ENCODE measurements around the gene LRRC1. TPM values are rescaled to one million over a fixed set of nuclear protein-coding genes. Genes with fewer than 3 reads are reported as not detected.

The LRRC1 gene
- total and polyA plus RNA-seq, 10 of the 15 experiments (the other 5 are each of a cell fraction or from before 2014, with no cell fraction given) = 0.35 to 9.3 (median 0.63) TPM

DNA sequence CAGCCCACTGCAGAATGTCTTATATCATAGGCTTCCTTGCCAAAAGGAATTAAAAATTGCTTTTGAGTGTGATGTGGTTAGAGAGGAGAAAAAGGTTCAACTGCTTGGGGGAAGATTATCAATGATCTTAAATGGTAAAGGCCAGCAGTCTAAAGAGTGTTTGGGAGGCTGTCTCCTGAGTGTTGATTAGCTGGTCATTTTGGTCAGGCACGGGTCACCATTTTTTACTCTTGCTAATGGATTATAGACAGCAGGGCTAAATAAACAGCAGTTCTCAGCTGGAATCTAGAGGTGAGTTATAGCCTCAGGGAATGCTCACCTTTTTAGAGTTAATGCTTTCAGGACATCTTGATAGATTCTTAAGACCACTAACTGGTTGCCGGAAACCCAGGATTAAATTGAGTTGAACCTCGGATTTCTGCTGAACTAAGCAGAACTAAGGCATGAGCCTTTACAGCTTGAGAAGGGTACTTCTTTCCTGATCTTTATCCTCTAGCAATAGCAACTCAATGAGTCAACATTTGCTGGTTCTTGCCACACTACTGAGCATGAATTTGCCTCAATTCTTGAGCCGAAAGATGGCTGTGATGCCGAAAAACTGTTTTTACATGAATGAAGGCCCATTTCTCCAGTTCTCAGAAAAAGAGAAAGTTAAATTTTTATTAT, 120.4 kb downstream of the LRRC1 start:
- Histone ChIP-seq H3K4me2 (ENCODE audit: control insufficient read depth, insufficient read depth) (no peak overlapping the region), H3K4me1 (ENCODE audit: control insufficient read depth, insufficient read depth, low read length) (no peaks in the 10 kb centered on the region), H3K4me3 (no peak overlapping the region), H3K36me3 (ENCODE audit: control insufficient read depth in 2 of 2, insufficient read depth in 2 of 2, low read length in 1 of 2) (no peaks in the 10 kb centered on the region), H4K20me1 (ENCODE audit: control insufficient read depth, insufficient read depth) (no peaks in the 10 kb centered on the region), H3K27me3 (replicated peaks in 1 of 2; ENCODE audit: control insufficient read depth in 2 of 2, insufficient read depth in 2 of 2, low read length in 1 of 2) (no peaks in the 10 kb centered on the region), H3K79me2 (ENCODE audit: control insufficient read depth, insufficient read depth, low read length) (no peaks in the 10 kb centered on the region), H3K9me3 (replicated peaks; ENCODE audit: control insufficient read depth, insufficient read depth, low read length) (no peaks in the 10 kb centered on the region), H3K27ac (ENCODE audit: control insufficient read depth, insufficient read depth) (no peak overlapping the region), H2AFZ (ENCODE audit: control insufficient read depth, low read depth, low read length) (no peak overlapping the region), H3K9ac (ENCODE audit: control insufficient read depth, insufficient read depth, low read length) (no peak overlapping the region)
- no peak for TF ChIP-seq SIN3A (IDR thresholded peaks at IDR 0.05; ENCODE audit: low read depth, low read length)
- TF ChIP-seq, protein P1, sequence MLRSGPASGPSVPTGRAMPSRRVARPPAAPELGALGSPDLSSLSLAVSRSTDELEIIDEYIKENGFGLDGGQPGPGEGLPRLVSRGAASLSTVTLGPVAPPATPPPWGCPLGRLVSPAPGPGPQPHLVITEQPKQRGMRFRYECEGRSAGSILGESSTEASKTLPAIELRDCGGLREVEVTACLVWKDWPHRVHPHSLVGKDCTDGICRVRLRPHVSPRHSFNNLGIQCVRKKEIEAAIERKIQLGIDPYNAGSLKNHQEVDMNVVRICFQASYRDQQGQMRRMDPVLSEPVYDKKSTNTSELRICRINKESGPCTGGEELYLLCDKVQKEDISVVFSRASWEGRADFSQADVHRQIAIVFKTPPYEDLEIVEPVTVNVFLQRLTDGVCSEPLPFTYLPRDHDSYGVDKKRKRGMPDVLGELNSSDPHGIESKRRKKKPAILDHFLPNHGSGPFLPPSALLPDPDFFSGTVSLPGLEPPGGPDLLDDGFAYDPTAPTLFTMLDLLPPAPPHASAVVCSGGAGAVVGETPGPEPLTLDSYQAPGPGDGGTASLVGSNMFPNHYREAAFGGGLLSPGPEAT (IDR thresholded peaks at IDR 0.05; ENCODE audit: low read depth) = no peak
- ChIA-PET POLR2A (no interaction called here), RAD21 (ENCODE audit: unreplicated experiment) (no interaction called here), SMC1A (ENCODE audit: uncharacterized antibody, unreplicated experiment) (interaction anchor here (0.7 to 3.0 kb wide), 2 partner anchors 9 to 10 kb away, joined by 3 to 9 read pairs; no protein-coding TSS in a partner anchor), CTCF (no interaction called here)
- FAIRE-seq (no peak), DNase-seq (ENCODE audit: low read depth, low spot score) (no peak), ATAC-seq (no peak)
- in situ Hi-C loops (cut with MboI) (no loop called here), intact Hi-C loops (cut with micrococcal nuclease; ENCODE audit: unreplicated experiment) (loop anchor here (10.0 kb wide), 1 partner anchor 120 kb away; the partner anchor contains the start of gene LRRC1)
- WGBS (ENCODE audit: insufficient coverage, insufficient replicate concordance, low lambda C conversion rate, missing lambda C conversion rate) = 83% methylated on average over 5 of the region's 5 CpGs
- BruUV-seq (replicated peaks) = no TSS peak

- no peak for DNase-seq (ENCODE audit: low read depth, low spot score)
- 43% methylated on average over 3 of the region's 3 CpGs for WGBS (ENCODE audit: insufficient coverage, insufficient replicate concordance, low lambda C conversion rate, missing lambda C conversion rate)
- Histone ChIP-seq H3K4me2 (ENCODE audit: control insufficient read depth, insufficient read depth) (no peak overlapping the region), H3K9me3 (replicated peaks; ENCODE audit: control insufficient read depth, insufficient read depth, low read length) (no peaks in the 10 kb centered on the region), H2AFZ (ENCODE audit: control insufficient read depth, low read depth, low read length) (no peak overlapping the region), H3K36me3 (ENCODE audit: control insufficient read depth in 2 of 2, insufficient read depth in 2 of 2, low read length in 1 of 2) (no peaks in the 10 kb centered on the region), H3K4me3 (no peak overlapping the region), H3K4me1 (ENCODE audit: control insufficient read depth, insufficient read depth, low read length) (no peaks in the 10 kb centered on the region), H4K20me1 (ENCODE audit: control insufficient read depth, insufficient read depth) (no peaks in the 10 kb centered on the region), H3K9ac (ENCODE audit: control insufficient read depth, insufficient read depth, low read length) (no peak overlapping the region), H3K79me2 (ENCODE audit: control insufficient read depth, insufficient read depth, low read length) (no peaks in the 10 kb centered on the region), H3K27me3 (replicated peaks in 1 of 2; ENCODE audit: control insufficient read depth in 2 of 2, insufficient read depth in 2 of 2, low read length in 1 of 2) (no peaks in the 10 kb centered on the region), H3K27ac (ENCODE audit: control insufficient read depth, insufficient read depth) (no peak overlapping the region)
- intact Hi-C loops (cut with micrococcal nuclease; ENCODE audit: unreplicated experiment) (loop anchor here (10.0 kb wide), 1 partner anchor 122 kb away; the partner anchor contains the start of gene LRRC1), in situ Hi-C loops (cut with MboI) (no loop called here)
- ChIA-PET SMC1A (ENCODE audit: uncharacterized antibody, unreplicated experiment) (interaction anchor here (1.0 to 3.0 kb wide), 2 partner anchors 11 to 20 kb away, joined by 3 to 9 read pairs; no protein-coding TSS in a partner anchor), CTCF (interaction anchor here (0.5 kb wide), 1 partner anchor 1265 kb away, joined by 4 read pairs; no protein-coding TSS in a partner anchor), RAD21 (ENCODE audit: unreplicated experiment) (interaction anchor here (0.6 kb wide), 1 partner anchor 146 kb away, joined by 3 read pairs; no protein-coding TSS in a partner anchor), POLR2A (interaction anchor here (0.5 kb wide), 1 partner anchor 375 kb away, joined by 3 read pairs; no protein-coding TSS in a partner anchor)
- TF ChIP-seq ZNF592 (IDR thresholded peaks at IDR 0.05) = no peak
- TF ChIP-seq MEF2B (IDR thresholded peaks at IDR 0.05; ENCODE audit: partially characterized antibody, poor library complexity, severe bottlenecking) = peak; percentile 48
- no peak for FAIRE-seq
- no TSS peak for BruUV-seq (replicated peaks)
- ATAC-seq = peak; percentile 72
Observed at GRCh38 chr6:53916804-53917463, 122.1 kb downstream of the LRRC1 start.

Measured in GM12878 (cell line).